ENCODE results near the gene ASB18. TPM values are rescaled to one million over a fixed set of nuclear protein-coding genes. Genes with fewer than 3 reads are reported as not detected.
A peak's percentile ranks its signal among the peaks of the same experiment; 100 is the strongest.

Gene ASB18
- total RNA-seq, 4 donors from 2014 or later = not detected

- no peak for DNase-seq (ENCODE audit: low spot score in 2 of 2)
- 13 to 18% methylated on average over 21 of the region's 21 CpGs for WGBS, 2 donors
- TF ChIP-seq CTCF (IDR thresholded peaks at IDR 0.05) (no peak), POLR2A (IDR thresholded peaks at IDR 0.05) (no peak)
- no peak overlapping the region for H3K4me3 ChIP-seq (ENCODE audit: low read depth, poor library complexity, severe bottlenecking)
- intact Hi-C loops (cut with DNase I; ENCODE audit: low total_unique reads) = no loop called here
These were observed 93.5 kb downstream of the ASB18 start for GRCh38 chr2:236170590-236171165.

- no peak overlapping the region for H3K4me3 ChIP-seq (ENCODE audit: low read depth, poor library complexity, severe bottlenecking)
- intact Hi-C loops (cut with DNase I; ENCODE audit: low total_unique reads) = no loop called here
- TF ChIP-seq POLR2A (IDR thresholded peaks at IDR 0.05) = no peak
- TF ChIP-seq CTCF (IDR thresholded peaks at IDR 0.05) = no peak
- DNase-seq (ENCODE audit: low spot score in 2 of 2) = peak in 1 of 2 donors; percentile 70
- WGBS, 2 donors = 8 to 9% methylated on average over 38 of the region's 38 CpGs
These were observed 94.2 kb downstream of the ASB18 start for GRCh38 chr2:236169741-236170589.

GRCh38 chr2:236169151-236169721 is 95.0 kb downstream of the ASB18 start:
- intact Hi-C loops (cut with DNase I; ENCODE audit: low total_unique reads) = no loop called here
- 8 to 14% methylated on average over 36 of the region's 36 CpGs for WGBS, 2 donors
- no peak overlapping the region for H3K4me3 ChIP-seq (ENCODE audit: low read depth, poor library complexity, severe bottlenecking)
- no peak for TF ChIP-seq POLR2A (IDR thresholded peaks at IDR 0.05)
- DNase-seq (ENCODE audit: low spot score in 2 of 2) = peak in 1 of 2 donors; percentile 75

GRCh38 chr2:236168110-236169080 is 95.8 kb downstream of the ASB18 start, which contains the start of gene GBX2:
TSS of gene GBX2 (minus strand) at chr2:236168386. CDS start at chr2:236167971, 415 bp downstream.
- WGBS, 2 donors = 4% methylated on average over 60 to 66 of the region's 105 CpGs
- H3K4me3 ChIP-seq (ENCODE audit: low read depth, poor library complexity, severe bottlenecking) = no peak within 1 kb of the TSS
- TF ChIP-seq CTCF (IDR thresholded peaks at IDR 0.05) (no peak), POLR2A (IDR thresholded peaks at IDR 0.05) (no peak)
- DNase-seq (ENCODE audit: low spot score in 2 of 2) = peak in 1 of 2 donors; percentile 86
- intact Hi-C loops (cut with DNase I; ENCODE audit: low total_unique reads) = no loop called here

- intact Hi-C loops (cut with DNase I; ENCODE audit: low total_unique reads) = no loop called here
- 2 to 3% methylated on average over 43 to 69 of the region's 112 CpGs for WGBS, 2 donors
- H3K4me3 ChIP-seq (ENCODE audit: low read depth, poor library complexity, severe bottlenecking) = no peak overlapping the region
- no peak for TF ChIP-seq POLR2A (IDR thresholded peaks at IDR 0.05)
- DNase-seq (ENCODE audit: low spot score in 2 of 2) = peak in 1 of 2 donors; percentile 62
These were observed 96.7 kb downstream of the ASB18 start for GRCh38 chr2:236167297-236168109.
